Measurements from ENCODE around the gene SLC9A5. TPM values are rescaled to one million over a fixed set of nuclear protein-coding genes. Genes with fewer than 3 reads are reported as not detected.

SLC9A5 gene
- total and polyA plus RNA-seq, 10 of the 15 experiments (the other 5 are each of a cell fraction or from before 2014, with no cell fraction given): 0.26 to 5.7 (median 1.5) TPM

- BruUV-seq (replicated peaks): no TSS peak
- TF ChIP-seq CEBPZ (IDR thresholded peaks at IDR 0.05; ENCODE audit: low read depth, low read length) (no peak), ZZZ3 (IDR thresholded peaks at IDR 0.05; ENCODE audit: control insufficient read depth, insufficient read length, low read depth) (no peak), MYC (IDR thresholded peaks at IDR 0.05; ENCODE audit: insufficient read depth, insufficient read length, insufficient replicate concordance, low read length, severe bottlenecking) (no peak), CREB1 (IDR thresholded peaks at IDR 0.05; ENCODE audit: low read depth) (peak; percentile 94), MTA3 (IDR thresholded peaks at IDR 0.05; ENCODE audit: borderline replicate concordance, low read length) (peak; percentile 91), BRCA1 (IDR thresholded peaks at IDR 0.05; ENCODE audit: low read depth, low read length) (no peak), BHLHE40 (IDR thresholded peaks at IDR 0.05; ENCODE audit: borderline replicate concordance in 1 of 2, low read depth in 2 of 2, low read length in 1 of 2) (peak in 1 of 2 experiments; percentile 68; a peak in 1 of 4 replicates), CBX5 (IDR thresholded peaks at IDR 0.05; ENCODE audit: low read depth) (no peak), ETV6 (conservative IDR thresholded peaks at IDR 0.05 in 1 of 2, IDR thresholded peaks at IDR 0.05 in 1 of 2; ENCODE audit: borderline replicate concordance in 1 of 2, low read depth in 1 of 2) (peak in 1 of 2 experiments; percentile 91; a peak in 2 of 4 replicates), YBX1 (IDR thresholded peaks at IDR 0.05) (no peak), TBL1XR1 (IDR thresholded peaks at IDR 0.05; ENCODE audit: low read depth, low read length) (no peak), SKIL (IDR thresholded peaks at IDR 0.05; ENCODE audit: low read depth, poor library complexity, severe bottlenecking) (peak; percentile 73), TCF12 (IDR thresholded peaks at IDR 0.05; ENCODE audit: low read depth, low read length) (no peak), WRNIP1 (IDR thresholded peaks at IDR 0.05; ENCODE audit: borderline replicate concordance, low read depth, low read length) (no peak), NFYB (IDR thresholded peaks at IDR 0.05; ENCODE audit: insufficient read depth, low read depth, low read length) (0 out of 2 replicates have a peak, but pooled peaks have one; percentile 20), EZH2 (IDR thresholded peaks at IDR 0.05; ENCODE audit: borderline replicate concordance, control insufficient read depth, low read depth, low read length) (no peak)
Measured at GRCh38 chr16:67311607-67312488, 63.1 kb downstream of the SLC9A5 start.

More at GRCh38 chr16:67311607-67312488, 63.1 kb downstream of the SLC9A5 start:
- intact Hi-C loops (cut with micrococcal nuclease; ENCODE audit: unreplicated experiment) (no loop called here), in situ Hi-C loops (cut with MboI) (no loop called here)
- WGBS (ENCODE audit: insufficient coverage, insufficient replicate concordance, low lambda C conversion rate, missing lambda C conversion rate): 13% methylated on average over 5 of the region's 5 CpGs
- ChIA-PET CTCF (interaction anchor here (0.5 to 3.7 kb wide), 5 partner anchors 14 to 1107 kb away, joined by 3 to 20 read pairs (median 3); partner anchors contain the start of genes KCTD19 and LRRC36), RAD21 (ENCODE audit: unreplicated experiment) (interaction anchor here (1.5 to 2.6 kb wide), 2 partner anchors 14 to 33 kb away, joined by 3 to 13 read pairs; partner anchors contain the start of genes KCTD19 and LRRC36), SMC1A (ENCODE audit: uncharacterized antibody, unreplicated experiment) (interaction anchor here (1.1 to 2.2 kb wide), 6 partner anchors 10 to 35 kb away, joined by 3 to 9 read pairs (median 3); partner anchors contain the start of genes KCTD19 and LRRC36), POLR2A (interaction anchor here (1.6 kb wide), 1 partner anchor 13 kb away, joined by 7 read pairs; no protein-coding TSS in a partner anchor)
- Histone ChIP-seq H3K4me3 (no peak overlapping the region), H4K20me1 (ENCODE audit: control insufficient read depth, insufficient read depth) (no peaks in the 10 kb centered on the region), H3K9me3 (replicated peaks; ENCODE audit: control insufficient read depth, insufficient read depth, low read length) (no peaks in the 10 kb centered on the region), H3K27ac (ENCODE audit: control insufficient read depth, insufficient read depth) (peak overlapping the region; percentile 23), H3K27me3 (replicated peaks in 1 of 2; ENCODE audit: control insufficient read depth in 2 of 2, insufficient read depth in 2 of 2, low read length in 1 of 2) (no peaks in the 10 kb centered on the region), H3K4me2 (ENCODE audit: control insufficient read depth, insufficient read depth) (peak overlapping the region; percentile 11; the same call in 1 of the 2 replicates), H2AFZ (ENCODE audit: control insufficient read depth, low read depth, low read length) (no peak overlapping the region), H3K79me2 (ENCODE audit: control insufficient read depth, insufficient read depth, low read length) (no peaks in the 10 kb centered on the region), H3K9ac (ENCODE audit: control insufficient read depth, insufficient read depth, low read length) (no peak overlapping the region; the same call in 1 of the 2 replicates), H3K36me3 (ENCODE audit: control insufficient read depth in 2 of 2, insufficient read depth in 2 of 2, low read length in 1 of 2) (no peaks in the 10 kb centered on the region), H3K4me1 (ENCODE audit: control insufficient read depth, insufficient read depth, low read length) (peaks cover 25% of the 10 kb centered on the region)
- DNase-seq (ENCODE audit: low read depth, low spot score) (peak; percentile 93), FAIRE-seq (peak; percentile 41), ATAC-seq (peak; percentile 94)
